ENCODE data around the gene RBM38.

RBM38 gene

DNA sequence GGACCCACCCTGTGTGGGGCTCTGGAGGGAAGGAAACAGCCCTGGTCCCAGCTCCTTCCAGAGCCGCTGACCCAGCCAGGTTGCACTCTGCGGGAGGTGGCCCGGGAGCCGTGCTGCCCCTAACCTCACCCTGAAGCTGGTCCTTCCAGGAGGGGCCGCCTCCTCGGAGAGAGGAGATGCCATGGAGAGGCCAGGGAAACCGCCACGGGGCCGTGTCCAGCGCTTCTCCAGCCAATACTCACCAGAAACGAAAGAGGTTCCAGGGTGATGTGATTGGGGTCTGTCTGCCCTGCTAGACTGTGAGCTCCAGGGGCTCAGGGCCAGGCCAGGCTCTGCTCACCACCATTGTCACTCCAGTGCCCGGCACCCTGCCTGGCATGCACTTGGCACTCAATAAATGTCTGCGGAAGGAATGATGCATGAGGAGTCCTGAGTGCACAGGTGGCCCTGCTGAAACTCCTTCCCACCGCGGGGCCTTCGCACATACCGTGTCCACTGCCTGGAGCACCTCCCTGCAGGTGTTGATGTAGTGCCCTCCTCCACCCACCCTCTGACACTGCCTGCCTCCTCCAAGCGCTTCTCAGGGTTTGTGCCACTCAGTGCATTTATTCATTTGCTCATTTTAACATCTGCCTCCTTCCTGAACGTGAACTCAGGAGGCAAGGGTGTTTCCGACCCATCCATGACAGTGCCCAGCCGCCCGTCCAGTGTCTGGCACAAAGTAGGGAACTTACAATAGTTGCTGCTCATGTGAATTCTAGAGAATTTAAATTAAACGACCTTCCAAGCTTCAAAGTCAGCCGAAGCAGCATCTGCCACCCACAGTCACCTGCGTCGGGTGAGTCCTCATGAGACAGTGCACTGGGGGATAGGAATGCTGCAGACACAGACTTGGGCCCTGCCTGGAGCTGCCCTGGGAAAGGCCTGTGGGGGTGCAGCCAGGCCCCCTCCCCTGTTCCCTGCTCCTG lies 30.3 kb downstream of the RBM38 start:
- H3K4me1 ChIP-seq (ENCODE audit: control insufficient read depth, insufficient read depth, low read length) = no peaks in the 10 kb centered on the region
- CTCF ChIA-PET = no interaction called here
- TF ChIP-seq ZNF426 (tag by site-specific recombination; IDR thresholded peaks at IDR 0.05) (no peak), ZNF837 (tag by site-specific recombination; IDR thresholded peaks at IDR 0.05) (no peak), ZNF157 (tag by site-specific recombination; IDR thresholded peaks at IDR 0.05) (no peak), ZBTB48 (tag by site-specific recombination; IDR thresholded peaks at IDR 0.05) (no peak), HOXD13 (CRISPR knock-in tag; IDR thresholded peaks at IDR 0.05; ENCODE audit: borderline replicate concordance) (no peak), KLF10 (tag by site-specific recombination; IDR thresholded peaks at IDR 0.05) (no peak), ZNF768 (tag by site-specific recombination; IDR thresholded peaks at IDR 0.05) (no peak), ZNF175 (tag by site-specific recombination; IDR thresholded peaks at IDR 0.05) (no peak)
- TF ChIP-seq, protein P1, sequence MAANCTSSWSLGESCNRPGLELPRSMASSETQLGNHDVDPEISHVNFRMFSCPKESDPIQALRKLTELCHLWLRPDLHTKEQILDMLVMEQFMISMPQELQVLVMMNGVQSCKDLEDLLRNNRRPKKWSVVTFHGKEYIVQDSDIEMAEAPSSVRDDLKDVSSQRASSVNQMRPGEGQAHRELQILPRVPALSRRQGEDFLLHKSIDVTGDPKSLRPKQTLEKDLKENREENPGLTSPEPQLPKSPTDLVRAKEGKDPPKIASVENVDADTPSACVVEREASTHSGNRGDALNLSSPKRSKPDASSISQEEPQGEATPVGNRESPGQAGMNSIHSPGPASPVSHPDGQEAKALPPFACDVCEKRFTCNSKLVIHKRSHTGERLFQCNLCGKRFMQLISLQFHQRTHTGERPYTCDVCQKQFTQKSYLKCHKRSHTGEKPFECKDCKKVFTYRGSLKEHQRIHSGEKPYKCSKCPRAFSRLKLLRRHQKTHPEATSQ (tag by site-specific recombination; IDR thresholded peaks at IDR 0.05) = no peak
- TF ChIP-seq, protein P2, sequence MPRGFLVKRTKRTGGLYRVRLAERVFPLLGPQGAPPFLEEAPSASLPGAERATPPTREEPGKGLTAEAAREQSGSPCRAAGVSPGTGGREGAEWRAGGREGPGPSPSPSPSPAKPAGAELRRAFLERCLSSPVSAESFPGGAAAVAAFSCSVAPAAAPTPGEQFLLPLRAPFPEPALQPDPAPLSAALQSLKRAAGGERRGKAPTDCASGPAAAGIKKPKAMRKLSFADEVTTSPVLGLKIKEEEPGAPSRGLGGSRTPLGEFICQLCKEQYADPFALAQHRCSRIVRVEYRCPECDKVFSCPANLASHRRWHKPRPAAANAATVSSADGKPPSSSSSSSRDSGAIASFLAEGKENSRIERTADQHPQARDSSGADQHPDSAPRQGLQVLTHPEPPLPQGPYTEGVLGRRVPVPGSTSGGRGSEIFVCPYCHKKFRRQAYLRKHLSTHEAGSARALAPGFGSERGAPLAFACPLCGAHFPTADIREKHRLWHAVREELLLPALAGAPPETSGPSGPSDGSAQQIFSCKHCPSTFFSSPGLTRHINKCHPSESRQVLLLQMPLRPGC (tag by site-specific recombination; IDR thresholded peaks at IDR 0.05) = no peak
- TF ChIP-seq, protein P3, sequence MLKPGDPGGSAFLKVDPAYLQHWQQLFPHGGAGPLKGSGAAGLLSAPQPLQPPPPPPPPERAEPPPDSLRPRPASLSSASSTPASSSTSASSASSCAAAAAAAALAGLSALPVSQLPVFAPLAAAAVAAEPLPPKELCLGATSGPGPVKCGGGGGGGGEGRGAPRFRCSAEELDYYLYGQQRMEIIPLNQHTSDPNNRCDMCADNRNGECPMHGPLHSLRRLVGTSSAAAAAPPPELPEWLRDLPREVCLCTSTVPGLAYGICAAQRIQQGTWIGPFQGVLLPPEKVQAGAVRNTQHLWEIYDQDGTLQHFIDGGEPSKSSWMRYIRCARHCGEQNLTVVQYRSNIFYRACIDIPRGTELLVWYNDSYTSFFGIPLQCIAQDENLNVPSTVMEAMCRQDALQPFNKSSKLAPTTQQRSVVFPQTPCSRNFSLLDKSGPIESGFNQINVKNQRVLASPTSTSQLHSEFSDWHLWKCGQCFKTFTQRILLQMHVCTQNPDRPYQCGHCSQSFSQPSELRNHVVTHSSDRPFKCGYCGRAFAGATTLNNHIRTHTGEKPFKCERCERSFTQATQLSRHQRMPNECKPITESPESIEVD (tag by site-specific recombination; IDR thresholded peaks at IDR 0.05) = no peak
- POLR2A ChIA-PET = interaction anchor here (0.6 kb wide), 1 partner anchor 1044 kb away, joined by 4 read pairs; no protein-coding TSS in a partner anchor
- H3K9me3 ChIP-seq (ENCODE audit: control insufficient read depth, insufficient read depth, low read depth, low read length) = no peaks in the 10 kb centered on the region
- H3K36me3 ChIP-seq (ENCODE audit: control insufficient read depth in 2 of 2, insufficient read depth in 1 of 2, low read length in 2 of 2) = no peaks in the 10 kb centered on the region
- H3K27ac ChIP-seq (ENCODE audit: extremely low read depth, low read depth, low read length) = no peak overlapping the region
- H3K4me3 ChIP-seq (ENCODE audit: low read depth, low read length) = no peak overlapping the region

DNA sequence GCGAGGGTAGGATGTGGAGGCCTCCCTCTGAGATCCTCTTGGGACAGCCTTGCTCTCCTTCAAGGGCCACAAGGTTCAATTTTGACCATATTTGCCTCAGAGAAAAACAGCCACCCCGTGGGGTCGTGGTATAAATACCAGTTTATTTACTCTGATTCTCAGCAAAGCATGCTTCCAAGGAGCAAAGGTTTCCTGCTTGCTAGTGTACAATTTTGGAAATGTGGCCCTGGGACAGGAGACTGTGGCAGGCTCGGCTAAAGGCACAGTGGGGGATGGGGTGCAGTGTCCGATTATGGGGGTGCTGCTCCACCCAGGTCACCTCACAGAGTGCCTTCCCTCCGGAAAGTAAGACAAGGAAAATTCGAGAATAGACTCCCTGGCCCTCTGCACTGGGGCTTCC lies 31.1 kb downstream of the RBM38 start:
- Histone ChIP-seq H3K27ac (ENCODE audit: extremely low read depth, low read depth, low read length) (no peak overlapping the region), H3K36me3 (ENCODE audit: control insufficient read depth in 2 of 2, insufficient read depth in 1 of 2, low read length in 2 of 2) (no peaks in the 10 kb centered on the region), H3K4me1 (ENCODE audit: control insufficient read depth, insufficient read depth, low read length) (no peaks in the 10 kb centered on the region), H3K9me3 (ENCODE audit: control insufficient read depth, insufficient read depth, low read depth, low read length) (no peaks in the 10 kb centered on the region), H3K4me3 (ENCODE audit: low read depth, low read length) (no peak overlapping the region)
- ChIA-PET POLR2A (interaction anchor here (0.6 kb wide), 1 partner anchor 1043 kb away, joined by 4 read pairs; no protein-coding TSS in a partner anchor), CTCF (no interaction called here)
- no peak for TF ChIP-seq ZNF404 (tag by site-specific recombination; IDR thresholded peaks at IDR 0.05)
- no peak for TF ChIP-seq ZNF302 (tag by site-specific recombination; IDR thresholded peaks at IDR 0.05; ENCODE audit: low read depth)
- no peak for TF ChIP-seq ZNF837 (tag by site-specific recombination; IDR thresholded peaks at IDR 0.05)
- TF ChIP-seq ZNF292 (tag by site-specific recombination; IDR thresholded peaks at IDR 0.05; ENCODE audit: borderline replicate concordance, low read depth) = no peak
- no peak for TF ChIP-seq IKZF3 (tag by site-specific recombination; IDR thresholded peaks at IDR 0.05)
- TF ChIP-seq YY2 (tag by site-specific recombination; IDR thresholded peaks at IDR 0.05) = no peak
- TF ChIP-seq ZFP41 (tag by site-specific recombination; IDR thresholded peaks at IDR 0.05; ENCODE audit: borderline replicate concordance) = no peak
- TF ChIP-seq ZNF561 (tag by site-specific recombination; IDR thresholded peaks at IDR 0.05; ENCODE audit: borderline replicate concordance) = no peak
- TF ChIP-seq, protein P4, sequence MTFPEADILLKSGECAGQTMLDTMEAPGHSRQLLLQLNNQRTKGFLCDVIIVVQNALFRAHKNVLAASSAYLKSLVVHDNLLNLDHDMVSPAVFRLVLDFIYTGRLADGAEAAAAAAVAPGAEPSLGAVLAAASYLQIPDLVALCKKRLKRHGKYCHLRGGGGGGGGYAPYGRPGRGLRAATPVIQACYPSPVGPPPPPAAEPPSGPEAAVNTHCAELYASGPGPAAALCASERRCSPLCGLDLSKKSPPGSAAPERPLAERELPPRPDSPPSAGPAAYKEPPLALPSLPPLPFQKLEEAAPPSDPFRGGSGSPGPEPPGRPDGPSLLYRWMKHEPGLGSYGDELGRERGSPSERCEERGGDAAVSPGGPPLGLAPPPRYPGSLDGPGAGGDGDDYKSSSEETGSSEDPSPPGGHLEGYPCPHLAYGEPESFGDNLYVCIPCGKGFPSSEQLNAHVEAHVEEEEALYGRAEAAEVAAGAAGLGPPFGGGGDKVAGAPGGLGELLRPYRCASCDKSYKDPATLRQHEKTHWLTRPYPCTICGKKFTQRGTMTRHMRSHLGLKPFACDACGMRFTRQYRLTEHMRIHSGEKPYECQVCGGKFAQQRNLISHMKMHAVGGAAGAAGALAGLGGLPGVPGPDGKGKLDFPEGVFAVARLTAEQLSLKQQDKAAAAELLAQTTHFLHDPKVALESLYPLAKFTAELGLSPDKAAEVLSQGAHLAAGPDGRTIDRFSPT (tag by site-specific recombination; IDR thresholded peaks at IDR 0.05) = no peak
